Lower lobe of right lung (tissue), 2 donors: ENCODE measurements around the gene TRIM2. TPM values are rescaled to one million over a fixed set of nuclear protein-coding genes. Genes with fewer than 3 reads are reported as not detected.

Experiments
- ATAC-seq, 2 donors: fragments of 200-7000 bp; cut with Tn5 transposase; one replicate each; pipeline ENCODE4 v1.9.1; 2020 to 2022; ENCODE audit warnings: mild to moderate bottlenecking in 2 of 2, moderate library complexity in 2 of 2
- DNase-seq: peaks from one replicate; pipeline ENCODE4 v3.0.0-alpha.2; 2020
- H3K27ac ChIP-seq: fragments of 200-600 bp; one replicate; pipeline ENCODE4 v1.8.0; 2022
- H3K27me3 ChIP-seq: fragments of 200-600 bp; one replicate; pipeline ENCODE4 v1.8.0; 2022; ENCODE audit warnings: low read depth
- H3K36me3 ChIP-seq: fragments of 200-600 bp; one replicate; pipeline ENCODE4 v1.8.0; 2022; ENCODE audit warnings: mild to moderate bottlenecking
- H3K4me1 ChIP-seq: fragments of 200-600 bp; one replicate; pipeline ENCODE4 v1.8.0; 2022
- H3K4me3 ChIP-seq: fragments of 200-600 bp; one replicate; pipeline ENCODE4 v1.8.0; 2022; ENCODE audit warnings: mild to moderate bottlenecking
- H3K9me3 ChIP-seq: fragments of 200-600 bp; one replicate; pipeline ENCODE4 v1.8.0; 2022
- CTCF ChIP-seq: fragments of 200-600 bp; IDR thresholded peaks from one replicate; pipeline ENCODE4 v1.8.0; 2022; ENCODE audit warnings: antibody characterized with exemption, mild to moderate bottlenecking
- intact Hi-C: fragments of 100-400 bp; cut with DNase I; formaldehyde crosslinking; loops from one replicate; pipeline ENCODE4 v1.11.0; 2022
- total RNA-seq: library from RNA; stranded (reverse); fragmentation: NEBNext Ultra II Directional; extraction: Animal tissue kit (Norgen Biotek cat#: 25700); gene quantifications from one replicate; pipeline ENCODE4 v1.2.1, GENCODE V29; 2021
- donor health status: DM: no; HTN: yes; CAD: no; lungs with severe emphysema.

Gene TRIM2
- total RNA-seq, 1 donor from 2014 or later, result 32.6 TPM

GRCh38 chr4:153257991-153258390, 53.7 kb downstream of the TRIM2 start:
- Histone ChIP-seq H3K27ac (no peak overlapping the region), H3K4me1 (no peaks in the 10 kb centered on the region)
- intact Hi-C loops, result no loop called here

GRCh38 chr4:153258750-153259149, 54.5 kb downstream of the TRIM2 start:
- no peak for ATAC-seq
- Histone ChIP-seq H3K27ac (no peak overlapping the region), H3K27me3 (no peaks in the 10 kb centered on the region), H3K4me3 (no peak overlapping the region), H3K4me1 (no peaks in the 10 kb centered on the region), H3K9me3 (peaks cover 4% of the 10 kb centered on the region), H3K36me3 (no peaks in the 10 kb centered on the region)
- intact Hi-C loops, result no loop called here
- no peak for TF ChIP-seq CTCF
- no peak for DNase-seq

More at GRCh38 chr4:153257991-153258390, 53.7 kb downstream of the TRIM2 start:
- H3K27me3 ChIP-seq, result no peaks in the 10 kb centered on the region
- peaks cover 4% of the 10 kb centered on the region for H3K9me3 ChIP-seq
- DNase-seq (no peak), ATAC-seq (no peak)
- TF ChIP-seq CTCF, result no peak
- no peaks in the 10 kb centered on the region for H3K36me3 ChIP-seq
- no peak overlapping the region for H3K4me3 ChIP-seq

GRCh38 chr4:153259661-153260060, 55.4 kb downstream of the TRIM2 start:
- intact Hi-C loops, result no loop called here
- no peaks in the 10 kb centered on the region for H3K36me3 ChIP-seq
- H3K4me1 ChIP-seq, result no peaks in the 10 kb centered on the region
- TF ChIP-seq CTCF, result no peak
- H3K27me3 ChIP-seq, result no peaks in the 10 kb centered on the region
- ATAC-seq, result no peak
- H3K9me3 ChIP-seq, result peaks cover 4% of the 10 kb centered on the region
- no peak for DNase-seq
- H3K4me3 ChIP-seq, result no peak overlapping the region
- H3K27ac ChIP-seq, result no peak overlapping the region

- ATAC-seq, result no peak
- H3K36me3 ChIP-seq, result no peaks in the 10 kb centered on the region
- H3K4me1 ChIP-seq, result no peaks in the 10 kb centered on the region
- no peak for TF ChIP-seq CTCF
- peaks cover 4% of the 10 kb centered on the region for H3K9me3 ChIP-seq
- H3K27ac ChIP-seq, result no peak overlapping the region
- intact Hi-C loops, result no loop called here
- H3K4me3 ChIP-seq, result no peak overlapping the region
- no peaks in the 10 kb centered on the region for H3K27me3 ChIP-seq
- DNase-seq, result no peak
Observed at GRCh38 chr4:153260132-153260531, 55.9 kb downstream of the TRIM2 start.

GRCh38 chr4:153260553-153261300, 56.5 kb downstream of the TRIM2 start:
- H3K27me3 ChIP-seq, result no peaks in the 10 kb centered on the region
- H3K36me3 ChIP-seq, result no peaks in the 10 kb centered on the region
- H3K4me1 ChIP-seq, result no peaks in the 10 kb centered on the region
- H3K9me3 ChIP-seq, result peaks cover 4% of the 10 kb centered on the region
- DNase-seq (no peak), ATAC-seq (no peak)
- intact Hi-C loops, result no loop called here
- no peak for TF ChIP-seq CTCF
- H3K27ac ChIP-seq, result no peak overlapping the region
- H3K4me3 ChIP-seq, result no peak overlapping the region
